OCI-LY7 (cell line): ENCODE data around the gene YBX1.

Source experiments
- EZH2phosphoT487 ChIP-seq: fragments of 200-600 bp; sonication (generic); IDR thresholded peaks from 2 replicates; pipeline ENCODE4 v1.6.1; 2018; ENCODE audit warnings: low read depth, borderline replicate concordance, mild to moderate bottlenecking, mixed run types, antibody characterized with exemption, low read length, moderate library complexity, mixed read lengths
- TF ChIP-seq, protein P1 (sequence below): fragments of 200-600 bp; sonication (generic); conservative IDR thresholded peaks from 2 replicates; pipeline ENCODE4 v1.5.1; 2014; ENCODE audit warnings: mild to moderate bottlenecking, antibody characterized with exemption, low read length, moderate library complexity, mixed read lengths

DNA sequence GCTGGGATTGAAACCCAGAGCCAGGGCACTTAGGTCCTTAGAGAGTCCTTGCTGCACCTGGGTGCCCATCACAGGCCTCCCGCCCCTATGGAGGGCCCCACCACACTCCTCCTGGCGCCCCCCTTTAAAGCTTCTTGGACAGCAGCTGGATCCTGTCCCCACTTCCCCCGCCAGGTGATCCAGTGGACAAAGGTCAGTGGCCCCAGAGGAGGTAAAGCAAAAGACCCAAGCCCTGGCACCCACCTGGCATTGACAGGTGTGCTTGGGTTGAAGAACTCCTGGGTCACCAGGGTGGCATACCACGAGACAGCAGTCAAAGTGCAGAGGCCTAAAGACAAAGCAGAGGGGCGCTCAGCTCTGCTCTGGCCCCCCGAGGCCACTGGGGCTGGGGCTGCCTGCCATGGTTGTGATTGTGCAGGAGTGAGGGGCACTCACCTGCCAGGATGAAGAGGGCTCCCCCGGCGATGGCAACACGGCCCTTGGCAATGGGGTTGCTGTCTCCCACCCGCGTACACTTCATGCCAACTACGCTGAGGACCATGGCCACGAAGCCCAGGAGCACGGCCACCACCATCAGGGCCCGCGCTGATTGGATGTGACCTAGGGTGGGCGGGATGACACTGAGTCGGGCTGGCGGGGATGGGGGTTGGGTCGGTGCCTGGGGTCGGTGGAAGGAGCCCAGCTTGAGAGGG lies 55.9 kb downstream of the YBX1 start:
- TF ChIP-seq, protein P1, sequence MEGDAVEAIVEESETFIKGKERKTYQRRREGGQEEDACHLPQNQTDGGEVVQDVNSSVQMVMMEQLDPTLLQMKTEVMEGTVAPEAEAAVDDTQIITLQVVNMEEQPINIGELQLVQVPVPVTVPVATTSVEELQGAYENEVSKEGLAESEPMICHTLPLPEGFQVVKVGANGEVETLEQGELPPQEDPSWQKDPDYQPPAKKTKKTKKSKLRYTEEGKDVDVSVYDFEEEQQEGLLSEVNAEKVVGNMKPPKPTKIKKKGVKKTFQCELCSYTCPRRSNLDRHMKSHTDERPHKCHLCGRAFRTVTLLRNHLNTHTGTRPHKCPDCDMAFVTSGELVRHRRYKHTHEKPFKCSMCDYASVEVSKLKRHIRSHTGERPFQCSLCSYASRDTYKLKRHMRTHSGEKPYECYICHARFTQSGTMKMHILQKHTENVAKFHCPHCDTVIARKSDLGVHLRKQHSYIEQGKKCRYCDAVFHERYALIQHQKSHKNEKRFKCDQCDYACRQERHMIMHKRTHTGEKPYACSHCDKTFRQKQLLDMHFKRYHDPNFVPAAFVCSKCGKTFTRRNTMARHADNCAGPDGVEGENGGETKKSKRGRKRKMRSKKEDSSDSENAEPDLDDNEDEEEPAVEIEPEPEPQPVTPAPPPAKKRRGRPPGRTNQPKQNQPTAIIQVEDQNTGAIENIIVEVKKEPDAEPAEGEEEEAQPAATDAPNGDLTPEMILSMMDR: no peak
- no peak for TF ChIP-seq EZH2phosphoT487
